WTC11 (cell line): ENCODE data around the gene LGI4. TPM values are rescaled to one million over a fixed set of nuclear protein-coding genes. Genes with fewer than 3 reads are reported as not detected.

ENCODE experiments used
- ATAC-seq: fragments of 200-7000 bp; cut with Tn5 transposase; 2 replicates; pipeline ENCODE4 v1.10.0; 2021; ENCODE audit warnings: mild to moderate bottlenecking, moderate library complexity
- CTCF ChIA-PET: fragments of 300-600 bp; sonication (Branson Sonifier 250); formaldehyde crosslinking; loops from one replicate; lab custom pipeline; 2021; ENCODE audit warnings: antibody characterized with exemption; lab: Charles Lee
- POLR2A ChIA-PET: fragments of 350-600 bp; sonication (Branson Sonifier 250); formaldehyde crosslinking; loops from one replicate; lab custom pipeline; 2021; ENCODE audit warnings: antibody characterized with exemption; lab: Charles Lee
- DNase-seq: peaks from one replicate; pipeline ENCODE4 v3.0.0; 2021; ENCODE audit warnings: low spot score
- H3K27ac Mint-ChIP-seq: 2 replicates; pipeline ENCODE4 v1.8.0; 2021; ENCODE audit warnings: mixed read lengths
- H3K27me3 Mint-ChIP-seq: 2 replicates; pipeline ENCODE4 v1.8.0; 2021; ENCODE audit warnings: low read depth, mild to moderate bottlenecking, moderate library complexity, mixed read lengths
- H3K36me3 Mint-ChIP-seq: 2 replicates; pipeline ENCODE4 v1.8.0; 2021; ENCODE audit warnings: mixed read lengths
- H3K4me1 Mint-ChIP-seq: 2 replicates; pipeline ENCODE4 v1.8.0; 2022; ENCODE audit warnings: mixed read lengths
- H3K4me3 Mint-ChIP-seq: 2 replicates; pipeline ENCODE4 v1.8.0; 2021; ENCODE audit warnings: mild to moderate bottlenecking, moderate library complexity, mixed read lengths
- H3K9me3 Mint-ChIP-seq: 2 replicates; pipeline ENCODE4 v1.8.0; 2021; ENCODE audit warnings: mixed read lengths
- ATF1 ChIP-seq: sonication (generic); formaldehyde crosslinking; IDR thresholded peaks from 2 replicates; pipeline ENCODE4 v1.8.1; 2023; ENCODE audit warnings: mild to moderate bottlenecking, moderate library complexity, missing genetic modification reagents
- CBFB ChIP-seq: sonication (generic); formaldehyde crosslinking; IDR thresholded peaks from 2 replicates; pipeline ENCODE4 v1.8.1; 2022; ENCODE audit warnings: mild to moderate bottlenecking, low read depth, missing genetic modification reagents
- EMX1 ChIP-seq: fragments of 250-450 bp; sonication (Bioruptor Pico); IDR thresholded peaks from 2 replicates; pipeline ENCODE4 v1.8.0; 2021; ENCODE audit warnings: mild to moderate bottlenecking
- ESRRA ChIP-seq: sonication (generic); formaldehyde crosslinking; IDR thresholded peaks from 2 replicates; pipeline ENCODE4 v1.8.1; 2022; ENCODE audit warnings: mild to moderate bottlenecking, missing genetic modification reagents, borderline replicate concordance
- KAT7 ChIP-seq: sonication (generic); formaldehyde crosslinking; IDR thresholded peaks from 2 replicates; pipeline ENCODE4 v1.8.1; 2023; ENCODE audit warnings: missing genetic modification reagents, mild to moderate bottlenecking, borderline replicate concordance
- MXD4 ChIP-seq: fragments of 250-450 bp; sonication (Bioruptor Pico); IDR thresholded peaks from 2 replicates; pipeline ENCODE4 v1.8.0; 2021; ENCODE audit warnings: mild to moderate bottlenecking, moderate library complexity, borderline replicate concordance
- NFATC4 ChIP-seq: fragments of 250-450 bp; sonication (Bioruptor Pico); IDR thresholded peaks from 2 replicates; pipeline ENCODE4 v1.9.0; 2021; ENCODE audit warnings: mild to moderate bottlenecking
- NFYB ChIP-seq: sonication (generic); formaldehyde crosslinking; conservative IDR thresholded peaks from 2 replicates; pipeline ENCODE4 v1.8.0; 2022; ENCODE audit warnings: low read depth, missing genetic modification reagents
- NR2C2 ChIP-seq: sonication (generic); formaldehyde crosslinking; IDR thresholded peaks from 2 replicates; pipeline ENCODE4 v1.8.0; 2022; ENCODE audit warnings: mild to moderate bottlenecking, missing genetic modification reagents
- SMAD3 ChIP-seq: sonication (generic); formaldehyde crosslinking; IDR thresholded peaks from 2 replicates; pipeline ENCODE4 v1.8.0; 2022; ENCODE audit warnings: missing genetic modification reagents, mild to moderate bottlenecking, borderline replicate concordance
- SP1 ChIP-seq: sonication (generic); formaldehyde crosslinking; conservative IDR thresholded peaks from 2 replicates; pipeline ENCODE4 v1.8.1; 2022; ENCODE audit warnings: missing genetic modification reagents
- TP53 ChIP-seq: sonication (generic); formaldehyde crosslinking; IDR thresholded peaks from 2 replicates; pipeline ENCODE4 v1.8.1; 2023; ENCODE audit warnings: mild to moderate bottlenecking, missing genetic modification reagents
- ZNF121 ChIP-seq: sonication (generic); formaldehyde crosslinking; IDR thresholded peaks from 2 replicates; pipeline ENCODE4 v1.8.0; 2023; ENCODE audit warnings: missing genetic modification reagents
- ZNF232 ChIP-seq: sonication (generic); formaldehyde crosslinking; IDR thresholded peaks from 2 replicates; pipeline ENCODE4 v1.8.0; 2022; ENCODE audit warnings: mild to moderate bottlenecking, missing genetic modification reagents
- ZNF263 ChIP-seq: sonication (generic); formaldehyde crosslinking; IDR thresholded peaks from 2 replicates; pipeline ENCODE4 v1.8.1; 2022; ENCODE audit warnings: low read depth, mild to moderate bottlenecking, moderate library complexity, missing genetic modification reagents
- ZNF423 ChIP-seq: fragments of 250-450 bp; sonication (Bioruptor Pico); IDR thresholded peaks from 2 replicates; pipeline ENCODE4 v2.1.2; 2022; ENCODE audit warnings: mild to moderate bottlenecking, moderate library complexity
- total RNA-seq: library from RNA; stranded (reverse); gene quantifications from 3 replicates; pipeline ENCODE4 v1.2.3, GENCODE V29; 2021
- TF ChIP-seq, protein P1 (sequence below): sonication (generic); formaldehyde crosslinking; IDR thresholded peaks from 2 replicates; pipeline ENCODE4 v1.8.1; 2023; ENCODE audit warnings: mild to moderate bottlenecking, missing genetic modification reagents, borderline replicate concordance
- TF ChIP-seq, protein P2 (sequence below): fragments of 250-450 bp; sonication (Bioruptor Pico); IDR thresholded peaks from 2 replicates; pipeline ENCODE4 v1.9.0; 2021; ENCODE audit warnings: mild to moderate bottlenecking
- TF ChIP-seq, protein P3 (sequence below): sonication (generic); formaldehyde crosslinking; IDR thresholded peaks from 2 replicates; pipeline ENCODE4 v1.8.1; 2023; ENCODE audit warnings: mild to moderate bottlenecking, missing genetic modification reagents, moderate library complexity
- TF ChIP-seq, protein P4 (sequence below): fragments of 250-450 bp; sonication (Bioruptor Pico); IDR thresholded peaks from 2 replicates; pipeline ENCODE4 v2.1.2; 2022; ENCODE audit warnings: mild to moderate bottlenecking, moderate library complexity
- TF ChIP-seq, protein P5 (sequence below): sonication (generic); formaldehyde crosslinking; IDR thresholded peaks from 2 replicates; pipeline ENCODE4 v1.8.1; 2022; ENCODE audit warnings: mild to moderate bottlenecking, moderate library complexity, missing genetic modification reagents
- TF ChIP-seq, protein P6 (sequence below): sonication (generic); formaldehyde crosslinking; IDR thresholded peaks from 2 replicates; pipeline ENCODE4 v1.8.1; 2022; ENCODE audit warnings: low read depth, missing genetic modification reagents, borderline replicate concordance
- TF ChIP-seq, protein P7 (sequence below): fragments of 250-450 bp; sonication (Bioruptor Pico); IDR thresholded peaks from 2 replicates; pipeline ENCODE4 v1.8.0; 2021; ENCODE audit warnings: mild to moderate bottlenecking
- TF ChIP-seq, protein P8 (sequence below): sonication (generic); formaldehyde crosslinking; conservative IDR thresholded peaks from 2 replicates; pipeline ENCODE4 v1.8.1; 2022; ENCODE audit warnings: mild to moderate bottlenecking, missing genetic modification reagents

The LGI4 gene
- total RNA-seq, 1 experiment from 2014 or later: 14.2 TPM

DNA sequence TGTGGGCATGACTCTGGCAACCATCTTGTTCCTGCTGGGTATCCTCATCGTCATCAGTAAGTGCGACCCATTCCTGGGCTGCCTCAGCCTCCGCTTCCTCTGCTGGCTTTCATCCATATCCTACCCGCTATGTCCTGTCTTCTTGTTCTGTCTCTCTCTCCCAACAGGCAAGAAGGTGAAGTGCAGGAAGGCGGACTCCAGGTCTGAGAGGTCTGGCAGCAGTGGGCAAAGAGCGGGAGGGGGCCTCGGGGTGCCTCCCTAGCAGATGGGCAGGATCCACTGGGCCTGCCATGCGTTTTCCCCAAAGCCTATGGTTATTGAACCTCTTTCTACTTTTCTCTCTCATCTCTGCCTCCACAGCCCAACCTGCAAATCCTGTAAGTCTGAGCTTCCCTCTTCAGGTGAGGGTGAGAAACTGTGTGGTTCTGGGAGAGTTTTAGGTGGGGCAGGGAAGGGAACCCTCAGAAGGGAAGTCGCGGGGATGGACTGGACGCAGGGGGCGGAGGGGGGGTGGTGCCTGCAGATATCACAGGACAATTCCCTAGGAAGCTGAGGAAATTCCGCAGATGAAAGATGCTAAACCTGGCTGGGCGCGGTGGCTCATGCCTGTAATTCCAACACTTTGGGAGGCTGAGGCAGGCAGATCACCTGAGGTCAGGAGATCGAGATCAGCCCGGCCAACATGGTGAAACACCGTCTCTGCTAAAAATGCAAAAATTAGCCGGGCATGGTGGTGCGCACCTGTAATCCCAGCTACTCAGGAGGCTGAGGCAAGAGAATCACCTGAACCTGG lies 16.6 kb upstream of the LGI4 start:
- Mint-ChIP-seq H3K9me3 (no peaks in the 10 kb centered on the region), H3K36me3 (peaks cover 10% of the 10 kb centered on the region), H3K27ac (peak overlapping the region; percentile 90), H3K27me3 (no peaks in the 10 kb centered on the region; the same call in 1 of the 2 replicates), H3K4me3 (no peak overlapping the region), H3K4me1 (peaks cover 55% of the 10 kb centered on the region)
- ATAC-seq (peak; percentile 5; the same call in 1 of the 2 replicates), DNase-seq (no peak)
- ChIA-PET POLR2A (interaction anchor here (0.7 to 1.8 kb wide), 5 partner anchors 8 to 106 kb away, joined by 3 to 9 read pairs (median 3); partner anchors contain the start of gene FXYD7), CTCF (interaction anchor here (0.8 to 4.1 kb wide), 12 partner anchors 9 to 314 kb away, joined by 3 to 143 read pairs (median 9); partner anchors contain the start of genes FXYD7, HPN and LGI4)
- no peak for TF ChIP-seq ZNF121 (CRISPR knock-in tag)
- no peak for TF ChIP-seq ESRRA (CRISPR knock-in tag)
- no peak for TF ChIP-seq SMAD3 (CRISPR knock-in tag)
- TF ChIP-seq TP53 (CRISPR knock-in tag): no peak
- no peak for TF ChIP-seq NFYB (CRISPR knock-in tag)
- TF ChIP-seq ZNF232: no peak
- TF ChIP-seq NR2C2 (CRISPR knock-in tag): no peak
- TF ChIP-seq KAT7: no peak
- TF ChIP-seq, protein P1, sequence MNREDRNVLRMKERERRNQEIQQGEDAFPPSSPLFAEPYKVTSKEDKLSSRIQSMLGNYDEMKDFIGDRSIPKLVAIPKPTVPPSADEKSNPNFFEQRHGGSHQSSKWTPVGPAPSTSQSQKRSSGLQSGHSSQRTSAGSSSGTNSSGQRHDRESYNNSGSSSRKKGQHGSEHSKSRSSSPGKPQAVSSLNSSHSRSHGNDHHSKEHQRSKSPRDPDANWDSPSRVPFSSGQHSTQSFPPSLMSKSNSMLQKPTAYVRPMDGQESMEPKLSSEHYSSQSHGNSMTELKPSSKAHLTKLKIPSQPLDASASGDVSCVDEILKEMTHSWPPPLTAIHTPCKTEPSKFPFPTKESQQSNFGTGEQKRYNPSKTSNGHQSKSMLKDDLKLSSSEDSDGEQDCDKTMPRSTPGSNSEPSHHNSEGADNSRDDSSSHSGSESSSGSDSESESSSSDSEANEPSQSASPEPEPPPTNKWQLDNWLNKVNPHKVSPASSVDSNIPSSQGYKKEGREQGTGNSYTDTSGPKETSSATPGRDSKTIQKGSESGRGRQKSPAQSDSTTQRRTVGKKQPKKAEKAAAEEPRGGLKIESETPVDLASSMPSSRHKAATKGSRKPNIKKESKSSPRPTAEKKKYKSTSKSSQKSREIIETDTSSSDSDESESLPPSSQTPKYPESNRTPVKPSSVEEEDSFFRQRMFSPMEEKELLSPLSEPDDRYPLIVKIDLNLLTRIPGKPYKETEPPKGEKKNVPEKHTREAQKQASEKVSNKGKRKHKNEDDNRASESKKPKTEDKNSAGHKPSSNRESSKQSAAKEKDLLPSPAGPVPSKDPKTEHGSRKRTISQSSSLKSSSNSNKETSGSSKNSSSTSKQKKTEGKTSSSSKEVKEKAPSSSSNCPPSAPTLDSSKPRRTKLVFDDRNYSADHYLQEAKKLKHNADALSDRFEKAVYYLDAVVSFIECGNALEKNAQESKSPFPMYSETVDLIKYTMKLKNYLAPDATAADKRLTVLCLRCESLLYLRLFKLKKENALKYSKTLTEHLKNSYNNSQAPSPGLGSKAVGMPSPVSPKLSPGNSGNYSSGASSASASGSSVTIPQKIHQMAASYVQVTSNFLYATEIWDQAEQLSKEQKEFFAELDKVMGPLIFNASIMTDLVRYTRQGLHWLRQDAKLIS: no peak
- TF ChIP-seq, protein P2, sequence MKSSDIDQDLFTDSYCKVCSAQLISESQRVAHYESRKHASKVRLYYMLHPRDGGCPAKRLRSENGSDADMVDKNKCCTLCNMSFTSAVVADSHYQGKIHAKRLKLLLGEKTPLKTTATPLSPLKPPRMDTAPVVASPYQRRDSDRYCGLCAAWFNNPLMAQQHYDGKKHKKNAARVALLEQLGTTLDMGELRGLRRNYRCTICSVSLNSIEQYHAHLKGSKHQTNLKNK (CRISPR knock-in tag): no peak
- no peak for TF ChIP-seq ZNF423 (CRISPR knock-in tag)

DNA sequence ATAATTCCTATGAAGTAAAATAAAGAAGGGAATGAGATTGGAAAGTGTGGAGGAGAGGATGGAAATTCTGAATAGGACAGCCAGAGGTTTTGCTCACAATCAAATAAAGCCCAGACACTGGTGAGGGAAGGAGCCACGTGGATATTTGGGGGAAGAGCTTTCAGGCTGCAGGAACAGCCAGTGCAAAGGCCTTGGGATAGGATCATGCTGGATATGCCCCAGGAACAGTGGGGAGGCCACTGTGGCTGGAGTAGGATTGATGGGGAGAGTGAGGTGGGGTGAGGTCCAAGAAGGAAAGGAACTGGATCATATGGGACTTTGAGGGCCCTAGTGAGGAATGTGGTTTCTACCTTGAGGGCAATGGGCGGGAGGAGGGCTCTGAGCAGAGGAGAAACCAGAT lies 15.6 kb upstream of the LGI4 start:
- ChIA-PET POLR2A (no interaction called here), CTCF (interaction anchor here (1.9 kb wide), 1 partner anchor 9 kb away, joined by 6 read pairs; no protein-coding TSS in a partner anchor)
- Mint-ChIP-seq H3K4me1 (peaks cover 45% of the 10 kb centered on the region), H3K36me3 (peaks cover 2% of the 10 kb centered on the region; the same call in 1 of the 2 replicates), H3K4me3 (no peak overlapping the region), H3K9me3 (no peaks in the 10 kb centered on the region), H3K27ac (peak overlapping the region; percentile 58; the same call in 1 of the 2 replicates), H3K27me3 (no peaks in the 10 kb centered on the region; the same call in none of the 2 replicates)
- no peak for ATAC-seq
- no peak for DNase-seq
- TF ChIP-seq SP1 (CRISPR knock-in tag) (no peak), SMAD3 (CRISPR knock-in tag) (no peak), EMX1 (CRISPR knock-in tag) (no peak), NFATC4 (CRISPR knock-in tag) (no peak), CBFB (CRISPR knock-in tag) (no peak), ATF1 (no peak), ZNF263 (no peak), KAT7 (no peak), MXD4 (no peak)
- TF ChIP-seq, protein P3, sequence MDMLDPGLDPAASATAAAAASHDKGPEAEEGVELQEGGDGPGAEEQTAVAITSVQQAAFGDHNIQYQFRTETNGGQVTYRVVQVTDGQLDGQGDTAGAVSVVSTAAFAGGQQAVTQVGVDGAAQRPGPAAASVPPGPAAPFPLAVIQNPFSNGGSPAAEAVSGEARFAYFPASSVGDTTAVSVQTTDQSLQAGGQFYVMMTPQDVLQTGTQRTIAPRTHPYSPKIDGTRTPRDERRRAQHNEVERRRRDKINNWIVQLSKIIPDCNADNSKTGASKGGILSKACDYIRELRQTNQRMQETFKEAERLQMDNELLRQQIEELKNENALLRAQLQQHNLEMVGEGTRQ (CRISPR knock-in tag): no peak
- TF ChIP-seq, protein P4, sequence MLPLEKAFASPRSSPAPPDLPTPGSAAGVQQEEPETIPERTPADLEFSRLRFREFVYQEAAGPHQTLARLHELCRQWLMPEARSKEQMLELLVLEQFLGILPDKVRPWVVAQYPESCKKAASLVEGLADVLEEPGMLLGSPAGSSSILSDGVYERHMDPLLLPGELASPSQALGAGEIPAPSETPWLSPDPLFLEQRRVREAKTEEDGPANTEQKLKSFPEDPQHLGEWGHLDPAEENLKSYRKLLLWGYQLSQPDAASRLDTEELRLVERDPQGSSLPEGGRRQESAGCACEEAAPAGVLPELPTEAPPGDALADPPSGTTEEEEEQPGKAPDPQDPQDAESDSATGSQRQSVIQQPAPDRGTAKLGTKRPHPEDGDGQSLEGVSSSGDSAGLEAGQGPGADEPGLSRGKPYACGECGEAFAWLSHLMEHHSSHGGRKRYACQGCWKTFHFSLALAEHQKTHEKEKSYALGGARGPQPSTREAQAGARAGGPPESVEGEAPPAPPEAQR: no peak
- TF ChIP-seq, protein P5, sequence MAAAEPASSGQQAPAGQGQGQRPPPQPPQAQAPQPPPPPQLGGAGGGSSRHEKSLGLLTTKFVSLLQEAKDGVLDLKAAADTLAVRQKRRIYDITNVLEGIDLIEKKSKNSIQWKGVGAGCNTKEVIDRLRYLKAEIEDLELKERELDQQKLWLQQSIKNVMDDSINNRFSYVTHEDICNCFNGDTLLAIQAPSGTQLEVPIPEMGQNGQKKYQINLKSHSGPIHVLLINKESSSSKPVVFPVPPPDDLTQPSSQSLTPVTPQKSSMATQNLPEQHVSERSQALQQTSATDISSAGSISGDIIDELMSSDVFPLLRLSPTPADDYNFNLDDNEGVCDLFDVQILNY (CRISPR knock-in tag): no peak
- TF ChIP-seq, protein P6, sequence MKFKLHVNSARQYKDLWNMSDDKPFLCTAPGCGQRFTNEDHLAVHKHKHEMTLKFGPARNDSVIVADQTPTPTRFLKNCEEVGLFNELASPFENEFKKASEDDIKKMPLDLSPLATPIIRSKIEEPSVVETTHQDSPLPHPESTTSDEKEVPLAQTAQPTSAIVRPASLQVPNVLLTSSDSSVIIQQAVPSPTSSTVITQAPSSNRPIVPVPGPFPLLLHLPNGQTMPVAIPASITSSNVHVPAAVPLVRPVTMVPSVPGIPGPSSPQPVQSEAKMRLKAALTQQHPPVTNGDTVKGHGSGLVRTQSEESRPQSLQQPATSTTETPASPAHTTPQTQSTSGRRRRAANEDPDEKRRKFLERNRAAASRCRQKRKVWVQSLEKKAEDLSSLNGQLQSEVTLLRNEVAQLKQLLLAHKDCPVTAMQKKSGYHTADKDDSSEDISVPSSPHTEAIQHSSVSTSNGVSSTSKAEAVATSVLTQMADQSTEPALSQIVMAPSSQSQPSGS (CRISPR knock-in tag): no peak
- TF ChIP-seq, protein P7, sequence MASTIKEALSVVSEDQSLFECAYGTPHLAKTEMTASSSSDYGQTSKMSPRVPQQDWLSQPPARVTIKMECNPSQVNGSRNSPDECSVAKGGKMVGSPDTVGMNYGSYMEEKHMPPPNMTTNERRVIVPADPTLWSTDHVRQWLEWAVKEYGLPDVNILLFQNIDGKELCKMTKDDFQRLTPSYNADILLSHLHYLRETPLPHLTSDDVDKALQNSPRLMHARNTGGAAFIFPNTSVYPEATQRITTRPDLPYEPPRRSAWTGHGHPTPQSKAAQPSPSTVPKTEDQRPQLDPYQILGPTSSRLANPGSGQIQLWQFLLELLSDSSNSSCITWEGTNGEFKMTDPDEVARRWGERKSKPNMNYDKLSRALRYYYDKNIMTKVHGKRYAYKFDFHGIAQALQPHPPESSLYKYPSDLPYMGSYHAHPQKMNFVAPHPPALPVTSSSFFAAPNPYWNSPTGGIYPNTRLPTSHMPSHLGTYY (CRISPR knock-in tag): no peak
- TF ChIP-seq, protein P8, sequence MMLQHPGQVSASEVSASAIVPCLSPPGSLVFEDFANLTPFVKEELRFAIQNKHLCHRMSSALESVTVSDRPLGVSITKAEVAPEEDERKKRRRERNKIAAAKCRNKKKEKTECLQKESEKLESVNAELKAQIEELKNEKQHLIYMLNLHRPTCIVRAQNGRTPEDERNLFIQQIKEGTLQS (CRISPR knock-in tag): no peak
